AG09319 (cell line): ENCODE measurements around the gene PHACTR3.
A peak's percentile ranks its signal among the peaks of the same experiment; 100 is the strongest.

ENCODE experiments used
- DNase-seq: peaks from one replicate; pipeline ENCODE4 v3.0.0-alpha.2; 2010; ENCODE audit warnings: low read depth; ENCODE audit errors: extremely low read depth
- TF ChIP-seq, protein P1 (sequence below): IDR thresholded peaks from 2 replicates; pipeline ENCODE4 v1.5.1; 2011; ENCODE audit warnings: low read depth, mild to moderate bottlenecking, inconsistent platforms, low read length, moderate library complexity

The PHACTR3 gene

DNA sequence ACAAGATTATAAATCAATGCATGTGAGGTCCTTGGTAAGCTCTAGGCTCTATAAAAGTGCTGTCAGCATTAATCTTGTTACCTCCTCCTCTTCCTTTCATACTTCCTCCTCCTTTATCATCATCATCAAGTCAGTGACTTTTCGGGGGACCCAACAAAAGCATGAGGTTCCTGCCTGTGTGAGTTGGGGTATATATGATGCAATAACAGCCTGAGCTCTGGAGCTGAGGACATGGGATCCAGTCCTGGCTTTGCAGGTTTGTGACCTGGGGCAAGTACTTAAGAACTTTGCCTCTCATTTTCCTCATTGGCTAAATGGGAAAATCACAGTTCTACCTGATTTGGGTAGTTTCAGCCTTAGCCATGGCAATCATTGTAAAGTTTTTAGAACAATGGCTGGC lies 7.1 kb upstream of the PHACTR3 start:
- DNase-seq = no peak
- TF ChIP-seq, protein P1, sequence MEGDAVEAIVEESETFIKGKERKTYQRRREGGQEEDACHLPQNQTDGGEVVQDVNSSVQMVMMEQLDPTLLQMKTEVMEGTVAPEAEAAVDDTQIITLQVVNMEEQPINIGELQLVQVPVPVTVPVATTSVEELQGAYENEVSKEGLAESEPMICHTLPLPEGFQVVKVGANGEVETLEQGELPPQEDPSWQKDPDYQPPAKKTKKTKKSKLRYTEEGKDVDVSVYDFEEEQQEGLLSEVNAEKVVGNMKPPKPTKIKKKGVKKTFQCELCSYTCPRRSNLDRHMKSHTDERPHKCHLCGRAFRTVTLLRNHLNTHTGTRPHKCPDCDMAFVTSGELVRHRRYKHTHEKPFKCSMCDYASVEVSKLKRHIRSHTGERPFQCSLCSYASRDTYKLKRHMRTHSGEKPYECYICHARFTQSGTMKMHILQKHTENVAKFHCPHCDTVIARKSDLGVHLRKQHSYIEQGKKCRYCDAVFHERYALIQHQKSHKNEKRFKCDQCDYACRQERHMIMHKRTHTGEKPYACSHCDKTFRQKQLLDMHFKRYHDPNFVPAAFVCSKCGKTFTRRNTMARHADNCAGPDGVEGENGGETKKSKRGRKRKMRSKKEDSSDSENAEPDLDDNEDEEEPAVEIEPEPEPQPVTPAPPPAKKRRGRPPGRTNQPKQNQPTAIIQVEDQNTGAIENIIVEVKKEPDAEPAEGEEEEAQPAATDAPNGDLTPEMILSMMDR = no peak

DNA sequence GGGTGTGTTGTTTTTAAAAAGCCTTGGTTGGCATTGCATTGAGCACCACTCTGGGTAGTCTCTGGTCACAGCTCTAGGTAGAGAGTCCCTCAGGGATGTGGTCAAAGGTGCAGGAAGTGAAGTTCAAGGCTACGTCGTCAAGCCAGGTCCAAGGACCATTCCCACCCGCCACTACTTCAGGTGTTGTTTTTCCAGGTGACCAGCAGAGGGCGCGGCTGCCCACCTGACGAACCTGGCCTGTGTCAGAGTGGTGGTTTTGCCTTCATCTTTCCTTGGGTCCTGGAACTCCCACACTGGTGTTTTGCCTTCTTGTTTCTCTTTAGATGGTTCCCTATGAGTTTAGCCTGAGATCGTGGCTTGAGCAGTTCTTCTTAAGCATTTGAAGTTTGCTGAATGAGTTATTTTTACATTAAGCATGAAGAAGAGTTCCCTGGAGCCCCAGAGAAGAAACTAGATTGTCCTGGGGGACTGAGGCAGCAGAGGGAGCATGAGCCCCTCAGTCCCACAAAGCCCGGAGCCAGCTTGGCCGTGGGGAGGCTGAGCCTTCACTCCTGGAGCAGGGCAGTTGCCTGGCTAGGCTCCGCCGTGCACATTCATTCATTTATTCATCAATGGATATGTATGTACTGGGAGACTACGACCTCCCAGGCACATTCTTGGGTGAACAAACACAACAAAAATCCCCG lies 5.6 kb upstream of the PHACTR3 start:
- DNase-seq = no peak
- TF ChIP-seq, protein P1 = peak; percentile 75

DNA sequence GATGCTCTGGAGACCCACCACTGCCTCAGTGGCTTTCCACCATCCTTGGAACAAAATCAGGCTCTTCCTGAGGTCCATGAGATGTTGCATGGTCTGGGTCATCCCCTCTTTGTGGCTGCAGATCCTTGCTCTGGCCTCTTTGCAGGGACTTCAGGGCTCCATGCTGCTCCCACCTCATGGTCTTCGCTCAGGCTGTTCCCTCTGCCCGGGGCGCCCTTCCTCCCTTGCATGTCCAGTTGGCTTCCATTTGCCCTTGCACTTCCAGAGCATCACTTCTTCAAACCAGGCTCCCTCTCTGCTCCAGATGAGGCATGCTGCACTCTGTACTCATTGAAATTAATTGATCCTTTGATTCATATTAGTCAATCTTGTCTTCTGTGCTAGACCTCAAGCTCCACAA lies 4.4 kb upstream of the PHACTR3 start:
- TF ChIP-seq, protein P1 = no peak
- DNase-seq = no peak

DNA sequence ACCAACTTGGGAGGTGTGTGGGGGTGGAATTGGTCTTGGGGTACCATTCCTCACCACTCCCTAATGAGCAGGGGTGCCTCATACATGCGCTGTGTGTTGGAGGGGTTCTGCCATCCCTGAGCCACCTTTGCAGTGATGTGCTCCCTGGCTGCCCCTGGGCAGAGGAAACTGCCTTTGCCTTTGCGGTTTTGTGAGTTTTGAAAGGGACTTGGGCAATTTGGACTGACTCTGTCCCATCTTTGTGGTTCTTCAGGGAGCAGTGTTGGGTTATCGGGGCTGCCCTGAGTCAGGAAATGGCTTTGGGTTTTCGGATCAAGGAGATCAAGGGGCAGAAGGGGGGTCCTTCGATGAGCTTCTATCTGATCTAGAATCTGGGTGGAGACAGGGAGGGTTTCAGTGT lies 3.9 kb upstream of the PHACTR3 start:
- TF ChIP-seq, protein P1 = no peak
- DNase-seq = no peak

DNA sequence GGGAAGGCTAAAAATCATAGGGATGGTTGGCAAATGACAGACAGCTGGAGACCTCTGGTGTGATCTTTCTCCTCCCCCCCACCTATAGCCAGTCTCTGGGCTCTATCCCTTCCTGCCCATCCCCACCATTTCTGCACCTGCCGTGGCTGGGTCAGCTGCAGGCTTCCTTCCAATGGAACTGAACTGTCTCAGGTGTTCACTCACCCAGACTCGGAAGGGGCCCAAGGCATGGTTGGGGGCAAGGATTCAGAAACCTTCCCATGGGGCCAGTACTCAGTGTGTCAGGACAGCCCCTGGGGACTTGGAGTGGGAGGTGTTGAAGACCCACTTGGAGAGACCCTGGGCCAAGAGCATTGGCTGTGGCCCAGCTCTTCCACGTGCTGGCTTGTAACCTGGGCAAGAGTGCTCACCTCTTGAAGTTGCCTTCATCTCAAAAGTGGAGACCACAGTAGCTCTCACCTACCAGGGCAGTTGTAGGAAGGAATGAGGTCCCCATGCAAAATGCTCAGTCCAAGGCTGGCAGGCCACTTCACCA lies 1.7 kb upstream of the PHACTR3 start:
- no peak for DNase-seq
- TF ChIP-seq, protein P1 = no peak

DNA sequence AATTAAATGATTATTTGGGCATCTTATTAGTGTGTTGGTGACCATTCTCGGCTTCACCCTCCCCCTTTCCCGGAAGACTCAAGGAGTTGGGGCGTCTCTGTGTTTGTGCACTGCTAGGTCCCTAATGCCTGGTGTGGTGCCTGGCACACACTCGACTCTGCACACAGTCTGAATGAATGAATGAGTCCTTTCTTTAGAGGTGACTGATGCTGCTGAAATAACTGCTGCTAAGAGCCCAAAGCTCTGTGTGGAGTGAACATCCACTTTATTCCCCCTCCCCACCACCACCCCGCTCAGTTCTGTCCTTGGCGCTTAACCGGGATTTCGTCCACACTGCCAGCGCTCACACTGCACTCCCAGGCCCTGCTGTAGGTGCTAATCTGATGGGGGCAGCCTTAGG lies 1.2 kb upstream of the PHACTR3 start:
- TF ChIP-seq, protein P1 = no peak
- DNase-seq = no peak

DNA sequence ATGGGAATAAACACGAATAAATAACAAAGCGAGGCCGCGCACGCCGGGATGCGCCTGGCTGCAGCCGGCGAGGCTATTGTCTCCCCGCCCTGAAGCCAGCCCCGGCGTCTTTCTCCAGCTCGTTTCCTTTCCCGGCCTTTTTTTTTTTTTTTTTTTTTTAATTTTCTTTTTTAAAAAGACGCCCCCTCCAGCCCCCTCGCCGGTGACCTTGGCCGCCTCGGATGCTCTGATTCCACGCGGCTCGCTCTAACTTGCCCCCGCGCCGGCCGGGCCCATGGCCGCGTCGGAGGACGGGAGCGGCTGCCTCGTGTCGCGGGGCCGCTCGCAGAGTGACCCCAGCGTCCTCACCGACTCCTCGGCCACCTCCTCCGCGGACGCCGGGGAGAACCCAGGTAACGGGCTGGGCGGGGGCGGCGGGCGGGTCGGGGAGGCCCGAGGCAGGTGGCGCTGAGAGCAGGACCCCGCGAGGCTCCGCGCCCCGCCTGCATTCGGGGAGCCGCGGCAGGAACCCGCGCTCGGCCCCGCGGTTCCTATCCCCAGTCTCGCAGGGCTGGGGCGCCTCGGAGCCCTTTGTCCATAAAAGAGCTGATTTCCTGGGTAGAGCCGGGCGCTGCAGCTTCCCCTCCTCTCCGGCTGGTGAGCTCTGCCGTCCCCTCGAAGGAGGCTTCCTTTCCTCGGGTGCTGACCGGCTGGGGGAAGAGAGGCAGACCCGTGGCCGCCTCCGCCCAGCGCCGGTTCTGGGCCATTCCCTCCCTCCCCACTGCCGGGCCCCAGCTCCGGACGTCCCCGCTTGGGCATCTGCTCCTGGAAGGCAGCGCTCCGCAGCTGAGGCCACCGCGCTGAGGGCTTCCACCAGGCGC lies 631 bp downstream of the PHACTR3 start:
- DNase-seq = no peak
- TF ChIP-seq, protein P1 = no peak
